GM21576 (cell line): ENCODE data around the gene R3HDM2.
"Not testable (repeated sequence)": the region's sequence is repeated elsewhere in the genome, so short reads cannot be mapped to it uniquely, and the experiment has no call there.

ENCODE experiments used
- ATAC-seq: cut with Tn5 transposase; IDR thresholded peaks from one replicate; pipeline ENCODE4 v1.9.1; 2021; ENCODE audit warnings: mild to moderate bottlenecking, moderate library complexity; ENCODE audit not compliant: unreplicated experiment

Gene R3HDM2

DNA sequence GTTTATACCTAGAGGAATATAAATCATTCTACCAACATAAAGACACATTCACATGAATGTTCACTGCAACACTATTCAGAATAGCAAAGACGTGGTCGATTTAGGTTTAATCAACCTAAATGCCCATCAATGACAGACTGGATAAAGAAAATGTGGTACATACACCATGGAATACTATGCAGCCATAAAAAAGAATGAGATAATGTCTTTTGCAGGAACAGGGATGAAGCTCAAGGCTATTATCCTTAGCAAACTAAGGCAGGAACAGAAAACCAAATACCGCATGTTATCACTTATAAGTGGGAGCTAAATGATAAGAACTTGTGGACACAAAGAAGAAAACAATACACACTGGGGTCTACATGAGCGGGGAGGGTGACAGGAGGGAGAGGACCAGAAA is 94.5 kb downstream of the R3HDM2 start:
- not testable (repeated sequence) for ATAC-seq

DNA sequence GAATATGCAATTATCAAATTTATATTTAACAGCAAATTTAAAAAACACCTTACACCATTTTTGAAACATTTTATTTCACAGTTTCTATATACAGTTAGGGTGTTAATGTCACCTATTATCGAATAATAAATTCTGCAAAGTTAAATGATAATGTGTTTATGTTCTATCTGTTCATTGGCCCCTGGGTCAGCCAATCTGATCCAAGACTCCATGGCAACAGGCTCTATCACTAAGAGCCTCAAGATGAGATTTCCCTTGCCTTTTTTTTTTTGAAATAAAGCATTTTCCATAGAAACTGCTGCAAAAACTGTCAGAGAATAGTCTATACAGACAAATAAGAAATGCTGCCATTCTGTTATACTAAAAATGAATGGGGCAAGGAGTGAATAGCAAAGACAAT is 96.6 kb downstream of the R3HDM2 start:
- ATAC-seq = no peak

DNA sequence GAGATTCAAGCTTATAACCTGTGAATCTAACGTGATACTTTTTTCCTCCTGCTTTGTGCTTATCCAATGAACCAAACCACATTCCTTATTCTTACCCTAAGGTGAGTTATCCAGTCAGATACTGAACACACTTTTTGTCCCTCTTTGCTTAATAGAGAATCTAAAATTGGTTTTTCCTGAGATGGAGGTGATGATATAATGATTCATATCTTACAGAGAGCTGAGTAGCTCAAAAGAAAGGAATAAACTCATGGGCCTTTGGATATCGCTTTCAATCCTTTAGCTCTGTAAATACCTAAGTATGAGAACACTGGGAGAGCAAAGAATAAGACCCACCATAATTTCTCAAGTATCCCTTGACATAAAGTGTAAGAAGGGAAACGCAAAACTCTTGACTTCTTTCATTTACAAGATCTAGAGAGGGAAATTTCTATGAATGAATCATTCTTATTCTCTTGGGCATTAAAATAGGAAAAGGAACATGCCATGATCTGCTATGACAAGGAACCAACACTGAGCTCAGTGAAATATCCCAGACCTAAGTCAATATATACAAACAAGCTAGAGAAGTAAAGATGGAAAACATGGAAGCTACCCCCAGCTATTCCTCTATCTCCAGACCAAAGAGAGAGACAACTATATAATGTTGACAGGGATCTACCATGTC is 98.1 kb downstream of the R3HDM2 start:
- ATAC-seq = no peak

DNA sequence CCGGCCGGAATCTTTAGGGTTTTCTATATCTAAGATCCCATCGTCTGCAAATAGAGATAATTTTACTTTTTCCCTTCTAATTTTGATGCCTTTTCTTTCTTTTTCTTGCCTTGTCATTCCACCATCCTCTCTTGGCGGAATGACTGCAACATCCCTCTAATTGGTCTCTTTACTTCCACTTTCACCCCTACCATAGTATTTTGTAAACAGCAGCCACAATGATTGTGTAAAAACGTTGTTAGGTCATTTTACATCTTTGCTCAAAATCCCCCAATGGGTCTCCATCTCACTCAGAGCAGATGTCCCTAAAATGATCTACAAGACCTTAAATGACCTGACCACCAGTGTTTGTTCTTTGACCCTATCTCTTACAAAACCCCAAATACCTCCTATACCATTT is 99.9 kb downstream of the R3HDM2 start:
- ATAC-seq = no peak

DNA sequence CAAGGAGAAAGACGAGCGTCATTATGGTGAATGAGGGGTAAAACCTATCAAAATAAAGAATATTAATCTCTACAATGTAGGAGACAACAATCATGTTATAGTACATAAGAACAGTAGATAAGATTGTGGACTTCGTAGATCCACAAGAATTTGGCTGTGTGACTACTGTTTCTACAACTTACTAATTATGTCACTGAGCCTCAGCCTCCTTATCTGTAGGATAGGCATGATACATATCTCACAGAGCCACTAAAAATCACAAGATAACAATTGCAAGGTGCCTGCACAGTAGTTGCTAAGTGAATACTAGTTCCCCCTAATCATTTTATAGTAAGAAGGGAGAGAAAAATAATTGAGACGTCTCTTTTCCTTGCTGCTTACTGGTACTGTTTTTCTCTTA is 101.6 kb downstream of the R3HDM2 start:
- no peak for ATAC-seq

DNA sequence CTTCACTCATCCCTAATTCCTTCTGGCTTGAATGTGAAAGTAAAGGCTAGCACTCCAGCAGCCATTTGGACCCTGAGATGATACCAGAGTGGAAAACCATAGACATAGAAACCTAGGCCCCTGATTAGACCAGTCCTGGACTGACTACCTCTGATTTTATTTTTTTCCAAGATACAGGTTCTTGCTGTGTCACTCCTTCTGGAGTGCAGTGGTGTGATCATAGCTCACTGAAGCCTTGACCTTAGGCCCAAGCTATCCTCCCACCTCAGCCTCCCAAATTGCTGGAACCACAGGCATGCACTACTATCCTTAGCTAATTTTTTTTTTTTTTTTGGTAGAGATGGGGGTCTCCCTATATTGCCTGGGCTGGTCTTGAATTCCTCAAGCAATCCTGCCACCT is 105.4 kb downstream of the R3HDM2 start:
- no peak for ATAC-seq

DNA sequence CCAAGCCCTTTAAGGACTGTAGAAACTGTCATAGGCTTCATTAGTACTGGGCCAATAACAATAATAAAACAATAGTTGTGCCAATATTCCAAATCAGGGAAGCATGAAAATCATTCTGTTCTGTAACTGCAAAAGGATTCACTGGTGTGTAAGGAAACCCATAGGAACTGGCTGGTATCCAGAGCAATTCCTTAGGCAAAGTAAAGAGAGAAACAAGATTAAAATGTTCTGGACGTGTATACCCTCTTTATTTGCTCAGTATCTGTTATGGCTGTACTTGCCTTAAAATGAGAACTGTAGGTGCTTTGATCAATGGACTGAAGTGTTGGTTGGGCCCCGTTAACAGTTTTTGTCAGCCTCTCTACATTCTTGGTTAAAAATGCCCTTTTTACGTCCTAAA is 107.4 kb downstream of the R3HDM2 start:
- no peak for ATAC-seq

DNA sequence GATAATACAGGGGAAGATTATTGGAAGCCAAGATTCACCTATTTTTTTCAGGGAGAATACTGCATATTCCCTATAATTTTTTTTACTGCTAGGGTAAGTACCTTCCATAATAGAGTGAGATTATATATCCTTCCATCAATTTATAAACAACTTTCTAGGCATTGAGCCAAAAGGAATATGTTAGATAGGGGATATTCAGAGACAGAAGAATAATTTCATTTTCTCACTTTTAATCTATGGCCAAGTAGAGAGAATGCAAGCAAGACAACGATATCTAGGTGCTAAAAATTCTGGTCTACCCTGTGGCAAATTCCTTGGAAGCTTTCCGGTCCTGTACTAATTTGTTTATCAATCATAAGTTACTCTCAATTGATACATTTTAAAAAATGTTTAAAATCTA is 110.2 kb downstream of the R3HDM2 start:
- no peak for ATAC-seq

DNA sequence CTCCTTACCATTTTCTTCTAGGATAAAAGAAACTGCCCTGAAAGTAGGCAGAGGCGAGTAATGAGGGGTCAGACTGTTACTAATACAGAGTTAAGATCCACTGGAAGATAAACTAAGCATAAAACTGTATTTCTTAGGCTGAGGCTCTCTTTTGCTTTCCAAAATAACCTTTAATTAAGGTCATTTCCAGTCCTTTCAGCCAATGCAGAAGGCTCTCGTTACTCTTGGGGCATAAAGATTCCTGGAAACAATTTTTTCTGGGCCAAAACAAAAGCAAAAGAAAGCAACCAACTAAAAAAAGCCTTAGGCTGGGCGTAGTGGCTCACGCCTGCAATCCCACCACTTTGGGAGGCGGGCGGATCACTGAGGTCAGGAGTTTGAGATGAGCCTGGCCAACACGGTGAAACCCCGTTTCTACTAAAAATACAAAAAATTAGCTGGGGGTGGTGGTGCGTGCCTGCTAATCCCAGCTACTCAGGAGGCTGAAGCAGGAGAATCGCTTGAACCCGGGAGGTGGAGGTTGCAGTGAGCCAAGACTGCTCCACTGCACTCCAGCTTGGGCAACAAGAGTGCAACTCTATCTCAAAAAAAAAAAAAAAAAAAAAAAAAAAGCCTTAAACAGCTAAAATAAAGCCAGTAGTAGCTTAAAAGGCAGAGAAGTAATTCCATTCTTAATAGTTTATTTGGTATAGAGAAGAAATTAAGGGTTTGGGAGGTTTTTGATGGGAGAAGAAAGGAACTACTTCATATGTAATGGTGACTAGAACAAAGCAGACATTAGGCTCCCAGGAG is 111.0 kb downstream of the R3HDM2 start:
- ATAC-seq = no peak

DNA sequence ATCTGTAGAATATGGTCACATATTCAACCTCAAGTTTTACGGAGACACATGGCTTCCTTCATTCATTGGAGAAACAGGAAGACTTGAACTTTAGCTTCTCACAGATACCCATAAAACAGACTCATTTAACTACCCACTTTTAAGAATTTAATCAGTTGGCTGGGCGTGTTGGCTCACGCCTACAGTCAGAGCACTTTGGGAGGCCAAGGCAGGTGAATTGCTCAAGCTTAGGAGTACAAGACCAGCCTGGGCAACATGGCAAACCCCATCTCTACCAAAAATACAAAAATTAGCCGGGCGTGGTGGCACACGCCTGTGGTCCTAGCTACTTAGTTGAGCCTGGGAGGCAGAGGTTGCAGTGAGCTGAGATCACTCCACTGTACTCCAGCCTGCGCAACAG is 115.2 kb downstream of the R3HDM2 start:
- no peak for ATAC-seq

DNA sequence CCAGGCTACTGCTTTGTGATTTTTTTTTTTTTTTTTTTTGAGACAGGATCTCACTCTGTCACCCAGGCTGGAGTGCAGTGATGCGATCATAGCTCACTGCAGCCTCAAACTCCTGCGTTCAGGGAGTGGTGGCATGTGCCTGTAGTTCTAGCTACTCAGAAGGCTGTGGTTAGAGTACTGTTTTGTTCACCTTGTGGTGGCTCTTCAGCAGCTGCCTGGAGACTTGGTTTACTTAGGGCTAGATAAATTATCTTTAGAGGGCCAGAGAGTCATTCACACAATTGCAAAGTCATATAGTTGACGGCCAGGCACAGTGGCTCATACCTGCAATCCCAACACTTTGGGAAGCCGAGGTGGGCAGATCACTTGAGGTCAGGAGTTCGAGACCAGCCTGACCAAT is 118.6 kb downstream of the R3HDM2 start:
- ATAC-seq = not testable (repeated sequence)

DNA sequence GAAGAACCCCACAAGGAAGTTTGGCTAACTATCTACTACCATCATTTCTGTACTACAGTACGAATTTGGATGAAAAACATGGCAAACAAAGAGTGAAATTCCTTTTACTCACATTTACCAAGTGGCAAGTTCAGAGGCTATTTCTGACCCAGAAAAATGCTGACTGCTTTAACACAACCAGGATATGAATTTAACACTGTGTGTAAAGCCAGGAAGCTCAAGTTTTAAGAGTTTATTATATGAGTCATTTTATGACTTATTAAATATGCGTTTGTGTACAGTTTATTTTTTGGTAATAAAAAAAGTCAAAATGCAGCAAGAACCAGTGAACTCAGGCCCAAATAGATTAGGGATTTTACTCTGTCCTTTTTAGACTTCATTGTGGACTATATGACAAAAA is 121.4 kb downstream of the R3HDM2 start:
- ATAC-seq = no peak

DNA sequence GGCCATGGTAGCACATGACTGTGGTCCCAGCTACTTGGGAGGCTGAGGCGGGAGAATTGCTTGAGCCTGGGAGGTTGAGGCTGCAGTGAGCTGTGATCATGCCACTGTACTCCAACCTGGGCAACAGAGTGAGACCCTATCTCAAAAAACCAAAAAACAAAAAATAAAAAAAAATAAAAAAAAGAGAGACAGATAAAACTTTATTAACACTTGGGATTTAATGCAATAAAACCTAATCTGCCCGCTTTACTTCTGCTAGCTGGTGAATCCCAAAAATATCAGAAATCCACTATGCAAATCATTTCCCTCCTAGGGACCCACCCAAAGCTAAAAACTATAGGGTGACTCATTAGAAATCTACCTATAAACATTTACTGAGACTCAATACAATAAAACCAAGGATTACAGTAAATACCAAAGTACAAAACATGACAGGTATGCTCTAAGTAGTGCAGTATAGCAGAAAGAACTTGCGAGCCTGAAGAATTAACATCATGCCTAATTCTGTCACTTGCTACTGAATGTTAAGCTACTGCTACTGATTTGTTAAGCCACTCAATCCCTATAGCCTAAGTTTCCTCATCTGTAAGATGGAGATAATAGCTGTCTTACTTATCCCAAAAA is 129.8 kb downstream of the R3HDM2 start:
- ATAC-seq = no peak

DNA sequence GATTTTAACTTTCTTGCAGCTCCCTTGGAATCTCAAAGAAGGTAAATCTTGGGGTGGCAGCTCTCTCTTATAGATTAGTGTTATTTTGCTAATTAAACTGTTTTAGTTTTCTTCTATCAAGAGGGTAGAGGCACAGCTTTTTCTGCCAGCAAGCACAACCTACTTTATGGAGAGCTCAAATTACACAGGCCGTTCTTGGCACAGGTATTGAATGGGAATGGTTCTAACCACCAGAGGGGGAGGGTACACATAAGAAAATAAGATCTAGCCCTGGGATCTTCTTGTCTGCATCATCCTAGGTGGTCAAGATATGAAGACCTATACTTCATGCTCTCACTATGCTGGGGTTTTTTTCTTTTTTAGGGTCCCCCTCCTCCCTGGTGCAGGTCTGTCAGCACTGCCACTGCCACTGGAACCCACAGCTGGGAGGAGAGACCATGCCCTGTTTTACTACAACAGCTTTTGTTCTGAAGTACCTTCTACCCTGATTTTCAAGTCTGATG is 131.3 kb downstream of the R3HDM2 start:
- no peak for ATAC-seq

DNA sequence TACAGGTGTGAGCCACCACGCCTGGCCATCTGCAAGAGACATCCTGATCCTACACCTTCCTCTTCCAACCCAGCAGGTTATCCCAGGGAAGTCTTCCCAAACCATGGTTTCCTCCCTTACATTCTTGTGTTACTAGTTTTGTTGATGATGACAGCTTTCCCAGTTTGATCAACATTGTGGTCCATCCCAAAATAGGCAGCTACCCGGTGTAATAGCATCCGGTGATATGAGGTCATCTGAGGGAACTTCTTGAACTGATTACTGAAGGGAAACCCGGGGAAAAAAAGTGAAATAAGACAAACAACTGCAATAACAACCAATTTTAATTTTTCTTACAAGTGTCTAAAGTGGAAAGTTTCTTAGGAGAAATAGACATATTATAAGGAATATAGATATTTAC is 134.6 kb downstream of the R3HDM2 start:
- ATAC-seq = no peak

DNA sequence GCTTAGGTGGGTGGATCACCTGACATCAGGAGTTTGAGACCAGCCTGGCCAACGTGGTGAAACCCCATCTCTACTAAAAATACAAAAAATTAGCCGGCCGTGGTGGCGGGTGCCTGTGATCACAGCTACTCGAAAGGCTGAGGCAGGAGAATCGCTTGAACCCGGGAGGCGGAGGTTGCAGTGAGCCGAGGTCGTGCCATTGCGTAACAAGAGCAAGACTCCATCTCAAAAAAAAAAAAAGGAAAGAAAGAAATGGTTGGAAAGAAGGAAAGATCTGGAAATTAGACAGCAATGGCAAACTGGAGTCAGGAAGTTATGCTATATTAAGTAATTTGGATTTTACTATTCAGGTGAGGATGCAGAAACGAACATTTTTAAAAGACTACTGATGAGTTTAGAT is 148.8 kb downstream of the R3HDM2 start:
- not testable (repeated sequence) for ATAC-seq

DNA sequence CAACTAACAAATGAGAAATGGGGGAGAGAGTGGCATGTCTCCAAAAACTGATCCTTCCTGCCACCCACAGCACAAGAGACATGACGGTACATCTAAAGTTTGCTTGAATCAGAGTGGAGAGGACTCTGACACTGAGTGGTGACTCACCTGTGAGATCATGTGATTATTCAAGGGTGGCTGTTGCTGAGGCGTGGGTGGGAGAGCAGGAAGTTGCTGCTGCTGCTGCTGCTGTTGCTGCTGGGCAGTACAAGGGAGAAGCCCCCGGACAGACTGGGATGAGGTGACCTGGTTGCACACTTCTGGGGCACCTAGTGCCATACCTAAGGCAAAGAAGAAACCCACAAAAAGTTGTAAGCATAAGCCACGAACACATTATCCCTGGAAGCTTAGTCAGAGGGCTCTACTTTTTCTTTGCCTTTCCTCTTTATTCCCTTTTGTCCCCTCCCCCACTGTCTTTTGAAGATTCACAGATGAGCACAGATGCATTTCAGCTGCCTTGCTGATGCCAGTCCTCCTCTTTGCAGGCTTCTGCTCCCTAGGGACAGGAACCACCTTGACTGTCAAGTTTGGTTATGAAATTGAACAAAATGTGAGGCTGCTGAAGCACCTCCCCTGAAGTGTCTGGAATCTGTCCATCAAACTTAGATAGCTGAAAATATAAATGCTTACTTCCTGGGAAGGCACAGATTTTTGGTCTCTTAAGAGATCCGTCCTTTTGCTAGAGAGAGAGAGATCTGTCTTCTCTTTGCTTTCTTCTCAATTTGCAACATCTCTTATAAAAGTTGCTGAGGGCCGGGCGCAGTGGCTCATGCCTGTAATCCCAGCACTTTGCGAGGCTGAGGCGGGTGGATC is 150.4 kb downstream of the R3HDM2 start:
- ATAC-seq = peak; percentile 94

DNA sequence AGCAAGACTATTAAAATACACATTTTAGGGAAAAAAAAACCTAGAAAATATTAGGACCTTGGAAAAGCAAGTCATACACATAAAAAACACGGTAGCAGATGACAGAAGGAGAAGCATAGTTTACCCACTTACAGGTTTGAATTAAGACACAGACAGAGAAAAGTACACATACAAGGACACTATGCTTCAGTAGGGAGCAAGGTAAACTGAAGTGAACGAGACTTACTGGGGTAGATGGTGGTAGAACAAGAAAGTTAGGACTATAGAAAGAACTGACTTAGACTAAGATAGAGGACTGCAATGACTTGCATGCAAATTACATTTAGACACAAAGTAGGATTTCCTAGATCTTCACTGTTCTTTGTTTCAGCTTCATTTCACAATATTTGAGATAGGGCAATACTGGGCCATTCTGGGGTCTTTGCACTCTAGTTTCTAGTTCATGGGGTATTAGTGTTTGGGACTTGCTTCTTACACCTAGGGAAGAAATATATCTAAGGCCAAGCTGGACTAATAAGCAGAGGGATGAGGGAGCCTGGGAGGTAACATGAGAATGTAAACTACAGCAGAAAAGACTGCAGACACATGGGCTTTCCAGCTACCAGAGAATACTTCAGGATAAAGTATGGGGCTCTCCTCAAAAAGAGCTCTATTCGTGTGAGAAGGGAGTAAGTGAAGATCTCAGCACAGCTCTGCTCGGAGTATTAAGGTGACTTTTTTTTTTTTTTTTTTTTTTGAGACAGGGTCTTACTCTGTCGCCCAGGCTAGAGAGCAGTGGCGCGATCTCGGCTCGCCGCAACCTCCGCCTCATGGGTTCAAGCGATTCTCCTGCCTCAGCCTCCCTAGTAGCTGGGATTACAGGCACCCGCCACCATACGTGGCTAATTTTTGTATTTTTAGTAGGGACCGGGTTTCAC is 152.1 kb downstream of the R3HDM2 start:
- ATAC-seq = no peak

DNA sequence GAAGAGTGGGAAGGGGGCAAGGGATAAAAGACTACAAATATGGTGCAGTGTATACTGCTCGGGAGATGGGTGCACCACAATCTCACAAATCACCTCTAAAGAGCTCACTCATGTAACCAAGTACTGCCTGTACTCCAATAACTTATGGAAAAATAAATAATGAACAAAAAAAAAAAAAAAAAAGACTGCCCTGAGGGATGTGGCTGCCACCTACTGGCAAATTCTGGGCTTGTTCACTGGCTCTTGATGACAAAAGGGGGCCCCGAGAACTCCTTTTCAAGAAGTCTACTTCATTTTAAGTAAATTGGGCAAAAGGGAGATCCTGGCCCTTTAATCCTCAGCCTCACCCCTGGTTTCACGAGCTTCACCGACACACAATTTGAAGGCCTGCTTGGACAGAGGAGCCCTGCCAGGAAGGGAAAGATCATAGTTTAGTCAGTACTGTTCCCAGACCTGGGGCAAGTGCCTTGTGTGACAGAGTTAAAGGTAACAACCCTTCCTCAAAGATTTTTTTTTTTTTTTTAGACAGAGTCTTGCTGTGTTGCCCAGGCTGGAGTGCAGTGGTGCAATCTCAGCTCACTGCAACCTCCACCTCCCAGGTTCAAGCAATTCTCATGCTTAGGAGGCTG is 153.8 kb downstream of the R3HDM2 start:
- ATAC-seq = no peak

DNA sequence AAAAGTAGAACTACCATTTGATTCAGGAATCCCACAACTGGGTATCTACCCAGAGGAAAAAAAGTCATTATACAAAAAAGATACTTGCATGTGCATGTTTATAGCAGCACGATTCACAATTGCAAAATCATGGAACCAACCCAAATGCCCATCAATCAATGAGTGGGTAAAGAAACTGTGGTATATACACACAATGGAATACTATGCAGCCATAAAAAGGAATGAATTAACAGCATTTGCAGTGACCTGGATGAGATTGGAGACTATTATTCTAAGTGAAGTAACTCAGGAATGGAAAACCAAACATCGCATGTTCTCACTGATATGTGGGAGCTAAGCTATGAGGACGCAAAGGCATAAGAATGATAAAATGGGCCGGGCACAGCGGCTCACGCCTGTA is 154.6 kb downstream of the R3HDM2 start:
- not testable (repeated sequence) for ATAC-seq
